Esophagus muscularis mucosa (tissue), 4 donors: ENCODE results near the gene STK16. TPM values are rescaled to one million over a fixed set of nuclear protein-coding genes. Genes with fewer than 3 reads are reported as not detected.

Source experiments
- DNase-seq: peaks from one replicate; pipeline ENCODE4 v3.0.0-alpha.2; 2017; ENCODE audit errors: extremely low spot score
- H3K27ac ChIP-seq, 4 donors: fragments of 200-600 bp; sonication (generic); replicated peaks in 1 of 4; 1 replicate in 3 of 4; 2 replicates in 1 of 4; pipeline ENCODE4 v1.5.1; 2016 to 2019; ENCODE audit warnings: mild to moderate bottlenecking in 1 of 4
- H3K27me3 ChIP-seq, 4 donors: fragments of 200-600 bp; sonication (generic); one replicate each; pipeline versions ENCODE4 v1.5.1 to v1.6.0; 2016 to 2019
- H3K36me3 ChIP-seq, 4 donors: fragments of 200-600 bp; sonication (generic); one replicate each; pipeline ENCODE4 v1.5.1; 2016 to 2019
- H3K4me1 ChIP-seq, 4 donors: fragments of 200-600 bp; sonication (generic); one replicate each; pipeline ENCODE4 v1.5.1; 2016 to 2019
- H3K4me3 ChIP-seq, 4 donors: fragments of 200-600 bp; sonication (generic); 1 replicate in 2 of 4; 2 replicates in 2 of 4; pipeline ENCODE4 v1.5.1; 2016 to 2019; ENCODE audit warnings: mild to moderate bottlenecking in 4 of 4, moderate library complexity in 1 of 4
- H3K9me3 ChIP-seq, 4 donors: fragments of 200-600 bp; sonication (generic); 1 replicate in 3 of 4; 2 replicates in 1 of 4; pipeline ENCODE4 v1.5.1; 2016 to 2019
- EP300 ChIP-seq: sonication (generic); formaldehyde crosslinking; IDR thresholded peaks from one replicate; pipeline ENCODE4 v1.6.1; 2017; ENCODE audit warnings: antibody characterized with exemption
- POLR2A ChIP-seq: fragments of 450-650 bp; IDR thresholded peaks from one replicate; pipeline ENCODE4 v1.6.1; 2017; ENCODE audit warnings: antibody characterized with exemption, moderate library complexity, mild to moderate bottlenecking, low read depth
- POLR2AphosphoS5 ChIP-seq, 2 donors: sonication (generic); formaldehyde crosslinking; IDR thresholded peaks; one replicate each; pipeline ENCODE4 v1.6.1; 2017; ENCODE audit warnings: antibody characterized with exemption in 2 of 2
- whole genome bisulfite sequencing: methylation state at CpG from one replicate; pipeline ENCODE4 v1.1.5; 2018; 5-methylcytosine and 5-hydroxymethylcytosine counted together
- intact Hi-C: fragments of 100-400 bp; cut with DNase I; formaldehyde crosslinking; loops from one replicate; pipeline ENCODE4 v1.15.1; 2023
- total RNA-seq, 4 donors: library from RNA; depleted of rRNA; stranded (reverse); fragments of >200 nt; gene quantifications; one replicate each; pipeline versions ENCODE4 v1.1.0 to v1.2.1, GENCODE V29; 2016
- TF ChIP-seq, protein P1 (sequence below), 3 experiments: fragments of 200-600 bp in 2 of 3; fragments of 450-650 bp in 1 of 3; sonication (generic) in 2 of 3; IDR thresholded peaks; one replicate each; pipeline ENCODE4 v1.5.1; 2017 to 2019; ENCODE audit warnings: antibody characterized with exemption in 3 of 3, mild to moderate bottlenecking in 2 of 3, moderate library complexity in 1 of 3

STK16 gene
- total RNA-seq, 4 donors from 2014 or later, result 12.8 to 21.6 (median 16.7) TPM

DNA sequence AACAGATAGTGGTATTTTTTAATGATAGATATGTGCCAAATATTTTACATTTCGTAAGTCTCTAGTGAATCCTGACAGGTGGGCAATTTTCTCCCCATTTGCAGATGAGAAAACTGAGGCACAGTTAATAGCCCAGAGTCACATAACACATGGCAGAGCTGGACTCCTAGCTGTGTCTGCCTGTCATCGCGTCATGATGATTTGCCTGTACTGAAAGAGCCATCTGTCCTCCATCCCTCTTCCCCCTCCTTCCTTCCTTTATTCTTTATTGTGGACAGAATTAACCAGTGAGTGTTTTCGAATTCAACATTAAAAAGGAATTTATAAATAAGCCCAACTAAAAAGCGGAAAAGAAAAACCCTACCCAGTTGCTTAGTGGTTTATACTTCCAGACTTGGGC lies 37.1 kb downstream of the STK16 start:
- 85% methylated on average over 5 of the region's 5 CpGs for WGBS

DNA sequence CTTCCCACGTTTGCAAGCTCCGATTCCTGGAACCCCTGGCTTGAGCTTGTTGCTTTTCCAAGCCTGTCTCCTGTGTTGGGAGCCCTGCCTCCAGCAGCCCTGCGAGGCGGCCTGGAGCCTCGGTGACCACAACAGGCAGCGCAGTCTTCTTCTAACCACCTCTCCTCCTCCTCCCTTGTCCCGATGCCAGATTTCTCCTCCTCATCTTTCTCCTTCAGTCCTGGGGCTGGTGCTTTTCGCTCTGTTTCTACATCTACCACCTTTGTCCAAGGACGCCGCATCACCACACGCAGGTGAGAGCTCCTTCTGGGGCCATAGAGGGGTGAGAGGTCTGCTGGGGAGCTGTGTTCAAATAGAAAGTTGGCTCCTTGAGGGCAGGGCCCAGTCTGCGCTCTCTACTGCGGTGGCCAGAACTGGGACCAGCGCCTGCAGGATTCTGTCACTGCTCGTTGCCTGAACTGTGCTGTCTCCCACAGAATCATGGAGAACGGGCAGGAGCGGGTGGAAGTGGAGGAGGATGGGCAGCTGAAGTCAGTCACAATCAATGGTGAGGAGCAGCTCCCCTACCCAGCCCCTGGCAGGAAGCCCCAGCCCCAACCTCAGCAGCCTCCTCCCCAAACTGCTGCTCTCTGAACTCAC lies 37.8 kb downstream of the STK16 start:
- H3K27ac ChIP-seq, result peak overlapping the region in 2 of 4 donors; percentile 21 to 39

More for the DNA sequence above, 37.1 kb downstream of the STK16 start:
- DNase-seq, result no peak
- Histone ChIP-seq H3K27me3 (no peaks in the 10 kb centered on the region), H3K4me1 (peaks cover 31 to 76% (median 67%) of the 10 kb centered on the region in 4 donors), H3K9me3 (no peaks in the 10 kb centered on the region), H3K27ac (peak overlapping the region in 1 of 4 donors; percentile 98), H3K36me3 (peaks cover 23 to 65% (median 61%) of the 10 kb centered on the region in 4 donors), H3K4me3 (no peak overlapping the region)
- TF ChIP-seq POLR2A, result no peak
- no peak for TF ChIP-seq POLR2AphosphoS5 (IDR thresholded peaks at IDR 0.05)
- TF ChIP-seq EP300, result no peak
- intact Hi-C loops, result no loop called here

DNA sequence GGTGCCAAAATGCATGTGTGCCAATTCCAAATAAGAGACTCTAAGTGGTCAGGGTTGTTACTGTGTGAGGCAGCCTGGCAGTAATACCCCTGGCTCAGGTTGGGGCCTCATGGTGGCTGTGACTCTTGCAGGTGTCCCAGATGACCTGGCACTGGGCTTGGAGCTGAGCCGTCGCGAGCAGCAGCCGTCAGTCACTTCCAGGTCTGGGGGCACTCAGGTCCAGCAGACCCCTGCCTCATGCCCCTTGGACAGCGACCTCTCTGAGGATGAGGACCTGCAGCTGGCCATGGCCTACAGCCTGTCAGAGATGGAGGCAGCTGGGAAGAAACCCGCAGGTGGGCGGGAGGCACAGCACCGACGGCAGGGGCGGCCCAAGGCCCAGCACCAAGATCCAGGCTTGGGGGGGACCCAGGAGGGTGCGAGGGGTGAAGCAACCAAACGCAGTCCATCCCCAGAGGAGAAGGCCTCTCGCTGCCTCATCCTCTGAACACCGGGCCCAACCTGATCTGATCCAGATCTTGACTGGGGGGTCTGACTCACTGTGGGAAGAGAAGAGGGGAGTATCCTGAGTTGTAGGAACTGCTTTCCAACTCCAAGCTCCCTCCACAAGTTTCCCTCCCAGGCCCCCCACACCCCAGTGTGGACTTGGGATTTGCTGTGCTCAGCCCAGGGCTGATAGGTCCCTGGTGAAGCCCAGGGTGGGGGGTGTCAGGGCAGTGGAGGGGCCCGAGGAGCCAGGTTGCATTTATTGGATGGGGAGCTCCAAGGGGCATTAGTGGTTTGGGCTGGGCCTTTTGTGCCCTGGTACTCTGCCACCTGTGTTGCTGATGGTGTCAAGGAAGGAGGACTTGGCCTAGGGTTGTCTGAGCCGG lies 39.5 kb downstream of the STK16 start:
- TF ChIP-seq EP300 (no peak), POLR2AphosphoS5 (IDR thresholded peaks at IDR 0.05) (no peak), POLR2A (no peak)
- TF ChIP-seq, protein P1, sequence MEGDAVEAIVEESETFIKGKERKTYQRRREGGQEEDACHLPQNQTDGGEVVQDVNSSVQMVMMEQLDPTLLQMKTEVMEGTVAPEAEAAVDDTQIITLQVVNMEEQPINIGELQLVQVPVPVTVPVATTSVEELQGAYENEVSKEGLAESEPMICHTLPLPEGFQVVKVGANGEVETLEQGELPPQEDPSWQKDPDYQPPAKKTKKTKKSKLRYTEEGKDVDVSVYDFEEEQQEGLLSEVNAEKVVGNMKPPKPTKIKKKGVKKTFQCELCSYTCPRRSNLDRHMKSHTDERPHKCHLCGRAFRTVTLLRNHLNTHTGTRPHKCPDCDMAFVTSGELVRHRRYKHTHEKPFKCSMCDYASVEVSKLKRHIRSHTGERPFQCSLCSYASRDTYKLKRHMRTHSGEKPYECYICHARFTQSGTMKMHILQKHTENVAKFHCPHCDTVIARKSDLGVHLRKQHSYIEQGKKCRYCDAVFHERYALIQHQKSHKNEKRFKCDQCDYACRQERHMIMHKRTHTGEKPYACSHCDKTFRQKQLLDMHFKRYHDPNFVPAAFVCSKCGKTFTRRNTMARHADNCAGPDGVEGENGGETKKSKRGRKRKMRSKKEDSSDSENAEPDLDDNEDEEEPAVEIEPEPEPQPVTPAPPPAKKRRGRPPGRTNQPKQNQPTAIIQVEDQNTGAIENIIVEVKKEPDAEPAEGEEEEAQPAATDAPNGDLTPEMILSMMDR (IDR thresholded peaks at IDR 0.05), result no peak
- WGBS, result 79% methylated on average over 15 of the region's 16 CpGs
- Histone ChIP-seq H3K27me3 (no peaks in the 10 kb centered on the region), H3K36me3 (peaks cover 23 to 65% (median 61%) of the 10 kb centered on the region in 4 donors), H3K27ac (peak overlapping the region in 1 of 4 donors; percentile 52), H3K9me3 (no peaks in the 10 kb centered on the region), H3K4me1 (peaks cover 22 to 70% (median 59%) of the 10 kb centered on the region in 4 donors), H3K4me3 (no peak overlapping the region)
- no peak for DNase-seq
- intact Hi-C loops, result no loop called here

More for the DNA sequence above, 37.8 kb downstream of the STK16 start:
- no peak for DNase-seq
- intact Hi-C loops, result no loop called here
- Histone ChIP-seq H3K36me3 (peaks cover 23 to 65% (median 61%) of the 10 kb centered on the region in 4 donors), H3K4me3 (no peak overlapping the region), H3K9me3 (no peaks in the 10 kb centered on the region), H3K27me3 (no peaks in the 10 kb centered on the region), H3K4me1 (peaks cover 25 to 69% (median 60%) of the 10 kb centered on the region in 4 donors)
- TF ChIP-seq, protein P1 (IDR thresholded peaks at IDR 0.05), result no peak
- TF ChIP-seq POLR2A (no peak), POLR2AphosphoS5 (IDR thresholded peaks at IDR 0.05) (no peak), EP300 (no peak)
- WGBS, result 89% methylated on average over 17 of the region's 17 CpGs

DNA sequence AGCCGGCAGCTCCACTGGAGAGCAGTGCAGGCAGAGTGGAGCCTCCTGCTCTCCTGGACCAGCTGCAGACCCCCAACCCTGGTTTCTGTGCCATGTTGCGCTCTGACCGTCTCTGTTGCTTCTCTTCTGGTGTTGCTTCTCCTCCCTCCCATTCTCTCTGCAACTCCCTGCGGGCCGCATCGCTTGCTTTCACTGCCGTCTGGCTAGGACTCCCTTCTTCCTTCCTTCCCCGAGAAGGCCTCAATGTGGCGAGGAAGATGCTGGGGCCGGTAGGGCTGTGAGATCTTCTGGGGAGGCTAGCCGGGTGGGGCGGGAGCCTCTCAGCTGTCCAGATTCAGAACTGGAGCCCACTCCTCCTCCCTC lies 40.1 kb downstream of the STK16 start:
- TF ChIP-seq, protein P1 (IDR thresholded peaks at IDR 0.05), result no peak
- no peak for TF ChIP-seq POLR2AphosphoS5 (IDR thresholded peaks at IDR 0.05)
- TF ChIP-seq POLR2A, result no peak
- TF ChIP-seq EP300, result no peak
- H3K36me3 ChIP-seq, result peaks cover 23 to 64% (median 61%) of the 10 kb centered on the region in 4 donors
- no peak for DNase-seq
- H3K27me3 ChIP-seq, result no peaks in the 10 kb centered on the region
- no peak overlapping the region for H3K4me3 ChIP-seq
- WGBS, result 88% methylated on average over 12 of the region's 12 CpGs
- peak overlapping the region in 3 of 4 donors; percentile 43 to 59 (median 52) for H3K27ac ChIP-seq
- intact Hi-C loops, result no loop called here
- H3K4me1 ChIP-seq, result peaks cover 16 to 70% (median 58%) of the 10 kb centered on the region in 4 donors
- H3K9me3 ChIP-seq, result no peaks in the 10 kb centered on the region

DNA sequence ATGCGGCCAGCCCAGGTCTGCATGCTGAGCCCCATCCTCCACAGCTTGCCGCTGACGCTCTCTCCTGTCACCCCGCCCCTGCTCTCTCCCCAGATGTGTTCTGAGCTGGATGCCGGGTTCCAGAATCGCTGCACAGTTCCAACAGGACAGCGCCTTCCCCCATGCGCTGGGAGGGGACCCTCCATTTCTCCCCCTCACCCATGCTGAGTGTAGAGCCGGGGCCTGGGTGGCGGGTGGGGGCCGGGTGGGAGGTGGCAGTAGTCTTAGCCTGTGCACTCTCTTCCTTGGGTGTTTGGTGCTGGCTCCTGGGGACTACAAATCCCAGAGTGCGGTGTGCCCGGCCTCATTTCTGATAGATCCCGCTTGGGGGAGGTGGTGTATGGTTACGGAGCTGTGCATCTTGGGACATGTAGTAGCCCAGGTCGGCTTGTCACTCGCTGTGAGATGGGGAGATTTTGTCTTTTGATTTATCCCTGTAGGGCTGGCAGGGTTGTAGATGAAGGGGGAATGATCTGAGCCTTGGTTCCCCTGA lies 40.7 kb downstream of the STK16 start:
- Histone ChIP-seq H3K9me3 (no peaks in the 10 kb centered on the region), H3K27me3 (no peaks in the 10 kb centered on the region), H3K4me1 (peaks cover 10 to 64% (median 52%) of the 10 kb centered on the region in 4 donors), H3K36me3 (peaks cover 23 to 58% (median 56%) of the 10 kb centered on the region in 4 donors), H3K4me3 (no peak overlapping the region), H3K27ac (peak overlapping the region; percentile 38 to 59 (median 48))
- DNase-seq, result no peak
- 59% methylated on average over 17 of the region's 17 CpGs for WGBS
- TF ChIP-seq, protein P1 (IDR thresholded peaks at IDR 0.05), result no peak
- TF ChIP-seq EP300, result no peak
- no peak for TF ChIP-seq POLR2A
- no peak for TF ChIP-seq POLR2AphosphoS5 (IDR thresholded peaks at IDR 0.05)
- intact Hi-C loops, result no loop called here
